BJ (cell line): ENCODE data around the gene WDR93. TPM values are rescaled to one million over a fixed set of nuclear protein-coding genes. Genes with fewer than 3 reads are reported as not detected.

Source experiments
- CTCF ChIA-PET: fragments of 350-600 bp; formaldehyde crosslinking; extraction: SDS; loops from one replicate; lab custom pipeline; 2021; ENCODE audit warnings: antibody characterized with exemption, inconsistent platforms; lab: Yijun Ruan, JAX
- POLR2A ChIA-PET: fragments of 300-600 bp; sonication (Branson Sonifier 250); formaldehyde crosslinking; extraction: SDS; loops from one replicate; lab custom pipeline; 2021; ENCODE audit warnings: antibody characterized with exemption; lab: Charles Lee
- DNase-seq: peaks from one replicate; pipeline ENCODE4 v3.0.0-alpha.2; 2011; ENCODE audit warnings: low read depth
- H3K27me3 ChIP-seq: 2 replicates; pipeline ENCODE4 v1.6.0; 2011; ENCODE audit warnings: low read length; ENCODE audit not compliant: control insufficient read depth, insufficient read depth
- H3K36me3 ChIP-seq: 2 replicates; pipeline ENCODE4 v1.5.1; 2011; ENCODE audit warnings: low read length; ENCODE audit not compliant: control insufficient read depth, insufficient read depth
- H3K4me3 ChIP-seq: 2 replicates; pipeline ENCODE4 v1.5.1; 2011; ENCODE audit warnings: low read depth, mild to moderate bottlenecking, control low read depth, low read length
- polyA plus RNA-seq: library from polyadenylated mRNA; depleted of rRNA; stranded (reverse); fragments of >200 nt; gene quantifications from 2 replicates; pipeline ENCODE4 v1.2.3, GENCODE V29; 2011; rRNA removed
- small RNA-seq: library from RNA; depleted of rRNA; stranded (forward); fragments of <200 nt; gene quantifications from one replicate; pipeline ENCODE3, GENCODE V24; 2012; ENCODE audit warnings: low replicate concordance, low read depth; ENCODE audit not compliant: insufficient read length
- TF ChIP-seq, protein P1 (sequence below): IDR thresholded peaks from 2 replicates; pipeline ENCODE4 v1.5.1; 2011; ENCODE audit warnings: low read depth, mild to moderate bottlenecking, control low read depth, inconsistent platforms, low read length, moderate library complexity; ENCODE audit not compliant: insufficient read depth

WDR93 gene
- polyA plus RNA-seq, 1 experiment = 0.15 TPM

DNA sequence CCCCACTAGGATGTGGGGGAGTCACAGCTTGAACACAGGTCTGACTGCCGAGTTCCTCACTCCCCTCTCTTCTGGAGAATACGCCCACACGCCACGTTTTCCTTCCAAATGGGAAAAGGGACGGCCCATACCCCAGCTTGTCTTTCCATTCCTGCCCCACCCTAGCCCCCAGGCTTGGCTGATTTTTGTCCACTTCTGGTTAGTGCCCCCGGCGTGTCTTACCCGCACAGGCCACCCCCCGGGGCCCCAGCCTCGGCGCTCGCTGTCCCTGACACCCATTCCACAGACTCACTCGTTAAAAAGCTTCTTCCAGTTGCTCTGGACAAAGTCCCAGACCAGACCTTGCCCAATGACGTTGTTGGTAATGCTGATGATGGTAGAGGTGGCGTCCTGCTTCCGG is 100.0 kb downstream of the WDR93 start:
- TF ChIP-seq, protein P1, sequence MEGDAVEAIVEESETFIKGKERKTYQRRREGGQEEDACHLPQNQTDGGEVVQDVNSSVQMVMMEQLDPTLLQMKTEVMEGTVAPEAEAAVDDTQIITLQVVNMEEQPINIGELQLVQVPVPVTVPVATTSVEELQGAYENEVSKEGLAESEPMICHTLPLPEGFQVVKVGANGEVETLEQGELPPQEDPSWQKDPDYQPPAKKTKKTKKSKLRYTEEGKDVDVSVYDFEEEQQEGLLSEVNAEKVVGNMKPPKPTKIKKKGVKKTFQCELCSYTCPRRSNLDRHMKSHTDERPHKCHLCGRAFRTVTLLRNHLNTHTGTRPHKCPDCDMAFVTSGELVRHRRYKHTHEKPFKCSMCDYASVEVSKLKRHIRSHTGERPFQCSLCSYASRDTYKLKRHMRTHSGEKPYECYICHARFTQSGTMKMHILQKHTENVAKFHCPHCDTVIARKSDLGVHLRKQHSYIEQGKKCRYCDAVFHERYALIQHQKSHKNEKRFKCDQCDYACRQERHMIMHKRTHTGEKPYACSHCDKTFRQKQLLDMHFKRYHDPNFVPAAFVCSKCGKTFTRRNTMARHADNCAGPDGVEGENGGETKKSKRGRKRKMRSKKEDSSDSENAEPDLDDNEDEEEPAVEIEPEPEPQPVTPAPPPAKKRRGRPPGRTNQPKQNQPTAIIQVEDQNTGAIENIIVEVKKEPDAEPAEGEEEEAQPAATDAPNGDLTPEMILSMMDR = no peak
- Histone ChIP-seq H3K36me3 (peaks cover 31% of the 10 kb centered on the region), H3K27me3 (no peaks in the 10 kb centered on the region), H3K4me3 (no peak overlapping the region)
- ChIA-PET POLR2A (no interaction called here), CTCF (interaction anchor here (1.6 kb wide), 1 partner anchor 84 kb away, joined by 5 read pairs; no protein-coding TSS in a partner anchor)
- no peak for DNase-seq

DNA sequence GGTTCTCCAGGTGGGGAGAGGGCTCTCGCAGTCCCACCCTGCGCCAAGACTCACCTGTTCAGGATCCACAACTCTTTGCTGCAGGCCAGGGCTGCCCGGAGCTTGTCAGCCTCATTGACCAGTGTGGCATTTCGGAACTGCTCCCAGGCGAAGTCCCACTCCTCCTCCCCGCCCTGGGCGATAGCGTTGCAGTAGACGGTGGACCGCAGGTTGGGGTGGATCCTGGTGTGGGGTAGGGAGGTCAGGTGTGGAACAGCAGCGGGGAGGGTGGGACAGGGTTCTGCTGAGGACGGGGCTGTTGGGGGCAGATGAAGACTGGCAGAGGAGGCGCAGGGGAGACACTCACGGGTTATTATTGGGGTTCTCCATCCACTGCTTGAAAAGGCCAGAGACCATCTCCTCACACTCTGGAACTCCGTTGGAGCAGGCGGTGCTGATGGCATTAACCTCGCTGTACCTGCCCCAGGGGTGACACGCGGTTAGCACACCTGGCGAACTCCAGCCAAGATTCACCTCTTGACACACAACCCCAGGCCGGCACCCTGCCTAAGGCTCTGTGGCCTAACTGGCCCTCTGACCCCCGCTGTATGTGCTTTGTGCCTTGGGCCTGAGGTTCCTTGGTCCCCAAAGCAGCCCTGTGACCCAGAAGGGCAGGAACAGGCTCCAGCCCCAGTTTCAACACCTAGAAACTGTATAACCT is 101.6 kb downstream of the WDR93 start:
- CTCF ChIA-PET = interaction anchor here (0.6 to 1.4 kb wide), 2 partner anchors 14 to 137 kb away, joined by 3 read pairs; no protein-coding TSS in a partner anchor
- Histone ChIP-seq H3K27me3 (no peaks in the 10 kb centered on the region), H3K4me3 (no peak overlapping the region), H3K36me3 (peaks cover 37% of the 10 kb centered on the region)
- TF ChIP-seq, protein P1 = no peak
- POLR2A ChIA-PET = no interaction called here
- DNase-seq = no peak

Small RNA genes lying within 50 kb of the gene (small RNA-seq; reads per million reads assigned to genes)
- not detected for gene RNU6-132P

Other genes starting within 250 kb of the WDR93 start
- gene RHCG, start 194.2 kb upstream of the WDR93 start, polyA plus RNA-seq = not detected in 2 replicates
- gene TICRR, start 115.3 kb upstream of the WDR93 start, polyA plus RNA-seq = 1.5 and 2.4 TPM in 2 replicates
- 5.4 and 7.5 TPM in 2 replicates for gene KIF7, start 35.3 kb upstream of the WDR93 start, polyA plus RNA-seq
- gene PLIN1, start 11.4 kb upstream of the WDR93 start, polyA plus RNA-seq = 0.06 and 0.07 TPM in 2 replicates
- gene PEX11A, start 57 bp upstream of the WDR93 start, polyA plus RNA-seq = 8.5 and 8.9 TPM in 2 replicates
- 0.20 and 0.49 TPM in 2 replicates for gene MESP1, start 60.4 kb downstream of the WDR93 start, polyA plus RNA-seq
- gene MESP2, start 85.5 kb downstream of the WDR93 start, polyA plus RNA-seq = 0.28 and 0.39 TPM in 2 replicates
- gene ANPEP, start 124.0 kb downstream of the WDR93 start, polyA plus RNA-seq = 122 and 187 TPM in 2 replicates
- gene AP3S2, start 203.2 kb downstream of the WDR93 start, polyA plus RNA-seq = 23.5 and 37.2 TPM in 2 replicates
- 10.0 and 11.2 TPM in 2 replicates for gene ARPIN, start 222.1 kb downstream of the WDR93 start, polyA plus RNA-seq